SK-N-MC (cell line): ENCODE data around the gene C1R.

Experiments used
- EZH2 ChIP-seq: fragments of 200-600 bp; sonication (generic); IDR thresholded peaks from one replicate; pipeline ENCODE4 v1.6.1; 2017; ENCODE audit warnings: antibody characterized with exemption
- FOXP2 ChIP-seq: optimal IDR thresholded peaks from 2 replicates; pipeline ENCODE3; 2011; ENCODE audit warnings: mild to moderate bottlenecking, moderate library complexity; ENCODE audit not compliant: insufficient read depth; ENCODE audit errors: extremely low read length, control extremely low read depth
- POLR2AphosphoS5 ChIP-seq: IDR thresholded peaks from 2 replicates; pipeline ENCODE4 v1.6.1; 2012; ENCODE audit warnings: mild to moderate bottlenecking, low read depth, low read length, borderline replicate concordance

GRCh38 chr12:7059780-7060179, 32.5 kb downstream of the C1R start:
- no peak for TF ChIP-seq POLR2AphosphoS5
- no peak for TF ChIP-seq EZH2
- no peak for TF ChIP-seq FOXP2
